HAP-1 (cell line): ENCODE results near the gene L2HGDH.

ENCODE experiments used
- DNase-seq, 2 experiments: peaks; one replicate each; pipeline ENCODE4 v3.0.0-alpha.2; 2016 to 2020; ENCODE audit warnings: low spot score in 2 of 2
- H3K27me3 ChIP-seq: fragments of 250-450 bp; sonication (Bioruptor Pico); 2 replicates; pipeline ENCODE4 v1.5.1; 2020; ENCODE audit warnings: low read depth, mild to moderate bottlenecking, moderate library complexity
- H3K36me3 ChIP-seq: fragments of 250-450 bp; sonication (Bioruptor Pico); replicated peaks from 2 replicates; pipeline ENCODE4 v1.5.1; 2020; ENCODE audit warnings: mild to moderate bottlenecking
- H3K4me1 ChIP-seq: fragments of 250-450 bp; sonication (Bioruptor Pico); 2 replicates; pipeline ENCODE4 v1.5.1; 2020; ENCODE audit warnings: mild to moderate bottlenecking
- H3K4me3 ChIP-seq: fragments of 250-450 bp; sonication (Bioruptor Pico); 2 replicates; pipeline ENCODE4 v1.5.1; 2020; ENCODE audit warnings: mild to moderate bottlenecking, moderate library complexity
- H3K9me3 ChIP-seq: fragments of 250-450 bp; sonication (Bioruptor Pico); 2 replicates; pipeline ENCODE4 v1.5.1; 2020; ENCODE audit warnings: mild to moderate bottlenecking, moderate library complexity
- in situ Hi-C: fragments of 300-500 bp; cut with MboI; formaldehyde crosslinking; loops from 3 replicates; pipeline ENCODE4 v1.14.3; 2020; ENCODE audit warnings: low sequenced_read_pairs, inconsistent platforms, mixed read lengths

Gene L2HGDH

GRCh38 chr14:50225974-50226297, 86.1 kb downstream of the L2HGDH start:
- Histone ChIP-seq H3K4me3 (no peak overlapping the region), H3K27me3 (no peaks in the 10 kb centered on the region), H3K9me3 (no peaks in the 10 kb centered on the region), H3K36me3 (no peaks in the 10 kb centered on the region), H3K4me1 (peaks cover 25% of the 10 kb centered on the region)
- in situ Hi-C loops: no loop called here
- DNase-seq: no peak

- Histone ChIP-seq H3K9me3 (no peaks in the 10 kb centered on the region), H3K36me3 (no peaks in the 10 kb centered on the region), H3K4me1 (peaks cover 30% of the 10 kb centered on the region), H3K4me3 (no peak overlapping the region), H3K27me3 (no peaks in the 10 kb centered on the region)
- in situ Hi-C loops: no loop called here
- no peak for DNase-seq
These were observed 86.7 kb downstream of the L2HGDH start for GRCh38 chr14:50225067-50225973.

- H3K4me1 ChIP-seq: peaks cover 27% of the 10 kb centered on the region
- H3K27me3 ChIP-seq: no peaks in the 10 kb centered on the region
- H3K4me3 ChIP-seq: no peak overlapping the region
- no peaks in the 10 kb centered on the region for H3K9me3 ChIP-seq
- no peaks in the 10 kb centered on the region for H3K36me3 ChIP-seq
- in situ Hi-C loops: no loop called here
- DNase-seq: no peak
These were observed 89.9 kb downstream of the L2HGDH start for GRCh38 chr14:50222055-50222613.

- no peaks in the 10 kb centered on the region for H3K9me3 ChIP-seq
- H3K36me3 ChIP-seq: no peaks in the 10 kb centered on the region
- H3K27me3 ChIP-seq: no peaks in the 10 kb centered on the region
- in situ Hi-C loops: no loop called here
- no peak for DNase-seq
- H3K4me1 ChIP-seq: peaks cover 23% of the 10 kb centered on the region
- H3K4me3 ChIP-seq: no peak overlapping the region
These were observed 93.5 kb downstream of the L2HGDH start for GRCh38 chr14:50218501-50218900.

- peaks cover 9% of the 10 kb centered on the region for H3K4me1 ChIP-seq
- no peak for DNase-seq
- H3K27me3 ChIP-seq: no peaks in the 10 kb centered on the region
- H3K9me3 ChIP-seq: no peaks in the 10 kb centered on the region
- in situ Hi-C loops: no loop called here
- H3K36me3 ChIP-seq: peaks cover 5% of the 10 kb centered on the region; the same call in 1 of the 2 replicates
- no peak overlapping the region for H3K4me3 ChIP-seq
These were observed 96.6 kb downstream of the L2HGDH start for GRCh38 chr14:50215416-50215815.

- Histone ChIP-seq H3K4me1 (peaks cover 12% of the 10 kb centered on the region), H3K36me3 (peaks cover 5% of the 10 kb centered on the region), H3K4me3 (no peak overlapping the region), H3K9me3 (no peaks in the 10 kb centered on the region), H3K27me3 (no peaks in the 10 kb centered on the region)
- DNase-seq: no peak
- in situ Hi-C loops: no loop called here
These were observed 98.2 kb downstream of the L2HGDH start for GRCh38 chr14:50213795-50214194.

GRCh38 chr14:50212726-50213125, 99.3 kb downstream of the L2HGDH start:
- H3K36me3 ChIP-seq: peaks cover 5% of the 10 kb centered on the region
- H3K4me3 ChIP-seq: no peak overlapping the region
- H3K4me1 ChIP-seq: peaks cover 12% of the 10 kb centered on the region
- in situ Hi-C loops: no loop called here
- H3K27me3 ChIP-seq: no peaks in the 10 kb centered on the region
- DNase-seq: no peak
- H3K9me3 ChIP-seq: no peaks in the 10 kb centered on the region

GRCh38 chr14:50210074-50210473, 102.0 kb downstream of the L2HGDH start:
- peaks cover 5% of the 10 kb centered on the region for H3K36me3 ChIP-seq
- in situ Hi-C loops: no loop called here
- no peak for DNase-seq
- H3K4me1 ChIP-seq: peaks cover 5% of the 10 kb centered on the region; the same call in 1 of the 2 replicates
- no peaks in the 10 kb centered on the region; the same call in 1 of the 2 replicates for H3K27me3 ChIP-seq
- H3K9me3 ChIP-seq: no peaks in the 10 kb centered on the region
- no peak overlapping the region for H3K4me3 ChIP-seq

- no peaks in the 10 kb centered on the region for H3K27me3 ChIP-seq
- H3K36me3 ChIP-seq: peaks cover 5% of the 10 kb centered on the region; the same call in 1 of the 2 replicates
- no peak for DNase-seq
- in situ Hi-C loops: no loop called here
- no peak overlapping the region for H3K4me3 ChIP-seq
- H3K4me1 ChIP-seq: no peaks in the 10 kb centered on the region
- H3K9me3 ChIP-seq: no peaks in the 10 kb centered on the region
These were observed 113.5 kb downstream of the L2HGDH start for GRCh38 chr14:50198499-50198898.

GRCh38 chr14:50191499-50191898, 120.5 kb downstream of the L2HGDH start:
- Histone ChIP-seq H3K36me3 (peaks cover 3% of the 10 kb centered on the region; the same call in 1 of the 2 replicates), H3K4me1 (peaks cover 3% of the 10 kb centered on the region; the same call in 1 of the 2 replicates), H3K9me3 (no peaks in the 10 kb centered on the region), H3K27me3 (no peaks in the 10 kb centered on the region), H3K4me3 (no peak overlapping the region)
- in situ Hi-C loops: no loop called here
- DNase-seq: no peak
